ENCODE measurements around the gene PBX3. TPM values are rescaled to one million over a fixed set of nuclear protein-coding genes. Genes with fewer than 3 reads are reported as not detected.

Gene PBX3
- total RNA-seq, 1 donor from 2014 or later: 37.6 TPM

GRCh38 chr9:125902214-125902613 is 155.0 kb downstream of the PBX3 start:
- Mint-ChIP-seq H3K27me3 (ENCODE audit: unreplicated experiment) (peaks cover 2% of the 10 kb centered on the region), H3K4me3 (ENCODE audit: unreplicated experiment) (no peak overlapping the region), H3K9me3 (ENCODE audit: unreplicated experiment) (no peaks in the 10 kb centered on the region), H3K27ac (ENCODE audit: unreplicated experiment) (no peak overlapping the region), H3K4me1 (ENCODE audit: unreplicated experiment) (peaks cover 6% of the 10 kb centered on the region), H3K36me3 (ENCODE audit: low read depth, unreplicated experiment) (no peaks in the 10 kb centered on the region)
- DNase-seq (ENCODE audit: low spot score): no peak
- TF ChIP-seq CTCF (IDR thresholded peaks at IDR 0.05; ENCODE audit: unreplicated experiment): no peak

- no peaks in the 10 kb centered on the region for H3K36me3 Mint-ChIP-seq (ENCODE audit: low read depth, unreplicated experiment)
- H3K27me3 Mint-ChIP-seq (ENCODE audit: unreplicated experiment): peaks cover 2% of the 10 kb centered on the region
- no peak for DNase-seq (ENCODE audit: low spot score)
- H3K9me3 Mint-ChIP-seq (ENCODE audit: unreplicated experiment): no peaks in the 10 kb centered on the region
- no peak overlapping the region for H3K27ac Mint-ChIP-seq (ENCODE audit: unreplicated experiment)
- no peak overlapping the region for H3K4me3 Mint-ChIP-seq (ENCODE audit: unreplicated experiment)
- peaks cover 9% of the 10 kb centered on the region for H3K4me1 Mint-ChIP-seq (ENCODE audit: unreplicated experiment)
- TF ChIP-seq CTCF (IDR thresholded peaks at IDR 0.05; ENCODE audit: unreplicated experiment): no peak
Observed at GRCh38 chr9:125902831-125903512, 155.8 kb downstream of the PBX3 start.

DNA sequence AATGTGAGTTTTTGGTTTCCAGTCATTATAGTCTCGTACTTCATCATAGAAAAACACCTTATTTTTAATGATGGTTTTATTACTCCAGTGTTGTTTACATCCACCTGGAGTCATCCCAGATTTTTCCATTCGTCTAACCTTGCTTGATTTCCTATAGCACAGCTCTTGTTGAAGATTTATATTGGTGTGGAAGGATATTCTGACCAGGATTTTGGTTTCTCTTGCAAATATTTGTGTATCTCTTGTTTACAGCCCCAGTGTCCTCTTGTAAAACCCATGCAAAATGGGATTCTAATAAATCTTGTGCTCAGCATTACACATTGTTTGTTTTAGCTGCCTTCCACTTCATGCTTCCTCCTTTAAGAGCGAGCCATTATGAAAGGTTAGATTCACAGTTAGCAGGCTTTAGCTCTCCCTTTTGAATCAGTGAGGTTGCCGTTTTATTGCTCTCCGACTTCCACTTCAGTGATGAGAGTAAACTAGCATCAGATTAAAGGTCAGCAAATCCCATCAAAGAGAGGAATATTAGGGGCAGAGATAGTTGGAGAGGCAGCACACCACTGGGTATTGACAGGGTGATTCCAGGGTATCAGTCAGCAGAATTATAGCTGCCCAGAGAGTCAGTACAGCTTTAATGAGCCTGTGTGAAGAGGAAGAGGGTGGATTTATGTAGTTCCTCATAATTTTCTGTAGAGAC is 157.1 kb downstream of the PBX3 start:
- H3K27me3 Mint-ChIP-seq (ENCODE audit: unreplicated experiment): peaks cover 1% of the 10 kb centered on the region
- H3K27ac Mint-ChIP-seq (ENCODE audit: unreplicated experiment): no peak overlapping the region
- H3K4me1 Mint-ChIP-seq (ENCODE audit: unreplicated experiment): peaks cover 16% of the 10 kb centered on the region
- no peak for DNase-seq (ENCODE audit: low spot score)
- no peak overlapping the region for H3K4me3 Mint-ChIP-seq (ENCODE audit: unreplicated experiment)
- H3K9me3 Mint-ChIP-seq (ENCODE audit: unreplicated experiment): no peaks in the 10 kb centered on the region
- no peak for TF ChIP-seq CTCF (IDR thresholded peaks at IDR 0.05; ENCODE audit: unreplicated experiment)
- no peaks in the 10 kb centered on the region for H3K36me3 Mint-ChIP-seq (ENCODE audit: low read depth, unreplicated experiment)

GRCh38 chr9:125906144-125906543 is 159.0 kb downstream of the PBX3 start:
- TF ChIP-seq CTCF (IDR thresholded peaks at IDR 0.05; ENCODE audit: unreplicated experiment): no peak
- no peaks in the 10 kb centered on the region for H3K36me3 Mint-ChIP-seq (ENCODE audit: low read depth, unreplicated experiment)
- no peak for DNase-seq (ENCODE audit: low spot score)
- H3K4me1 Mint-ChIP-seq (ENCODE audit: unreplicated experiment): peaks cover 16% of the 10 kb centered on the region
- H3K27me3 Mint-ChIP-seq (ENCODE audit: unreplicated experiment): no peaks in the 10 kb centered on the region
- no peak overlapping the region for H3K4me3 Mint-ChIP-seq (ENCODE audit: unreplicated experiment)
- no peaks in the 10 kb centered on the region for H3K9me3 Mint-ChIP-seq (ENCODE audit: unreplicated experiment)
- H3K27ac Mint-ChIP-seq (ENCODE audit: unreplicated experiment): no peak overlapping the region

DNA sequence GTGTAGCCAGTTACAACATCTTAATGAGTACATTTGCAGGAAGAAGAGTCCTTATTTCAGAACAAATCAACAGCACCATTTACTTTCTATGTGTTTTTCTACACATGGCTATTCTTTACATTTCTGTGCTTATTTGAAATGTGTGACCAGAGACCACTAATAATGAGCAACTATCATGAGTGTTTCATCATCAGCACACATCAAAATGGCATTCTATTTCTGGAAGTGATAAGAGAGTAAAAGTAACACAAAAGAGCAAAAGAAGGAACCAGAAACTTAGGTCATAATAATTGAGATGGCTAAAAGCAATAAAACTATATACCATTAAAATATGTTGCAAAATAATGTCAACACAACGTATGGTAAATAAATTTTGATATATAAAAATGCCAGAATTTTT is 159.7 kb downstream of the PBX3 start:
- Mint-ChIP-seq H3K27me3 (ENCODE audit: unreplicated experiment) (no peaks in the 10 kb centered on the region), H3K36me3 (ENCODE audit: low read depth, unreplicated experiment) (no peaks in the 10 kb centered on the region), H3K9me3 (ENCODE audit: unreplicated experiment) (no peaks in the 10 kb centered on the region), H3K4me3 (ENCODE audit: unreplicated experiment) (no peak overlapping the region), H3K4me1 (ENCODE audit: unreplicated experiment) (peaks cover 16% of the 10 kb centered on the region), H3K27ac (ENCODE audit: unreplicated experiment) (no peak overlapping the region)
- no peak for TF ChIP-seq CTCF (IDR thresholded peaks at IDR 0.05; ENCODE audit: unreplicated experiment)
- DNase-seq (ENCODE audit: low spot score): no peak

All from endothelial cell (in vitro differentiated cells).